ENCODE results near the gene RAF1. TPM values are rescaled to one million over a fixed set of nuclear protein-coding genes. Genes with fewer than 3 reads are reported as not detected.

Gene RAF1
- polyA plus RNA-seq, 2 of the 4 experiments (the other 2 are of a cell fraction), result 56.2 to 94.6 TPM

- ChIA-PET POLR2A (no interaction called here), CTCF (interaction anchor here (1.1 to 1.2 kb wide), 2 partner anchors 161 to 291 kb away, joined by 3 read pairs; no protein-coding TSS in a partner anchor)
- Histone ChIP-seq H3K4me3 (no peak overlapping the region), H3K27ac (no peak overlapping the region), H3K4me2 (peak overlapping the region; percentile 98; the same call in 2 of the 3 replicates), H3K9me3 (no peaks in the 10 kb centered on the region), H3K4me1 (peaks cover 33% of the 10 kb centered on the region)
- ATAC-seq, result no peak
- DNase-seq (ENCODE audit: low read depth in 1 of 2, low spot score in 1 of 2), result no peak
- 86% methylated on average over 3 of the region's 3 CpGs for WGBS (ENCODE audit: missing lambda C conversion rate)
- FAIRE-seq, result no peak
- TF ChIP-seq JUN (IDR thresholded peaks at IDR 0.05) (no peak), PBX3 (IDR thresholded peaks at IDR 0.05) (no peak), EP300 (IDR thresholded peaks at IDR 0.05) (no peak), HOXA7 (CRISPR knock-in tag; IDR thresholded peaks at IDR 0.05) (no peak), NR3C1 (IDR thresholded peaks at IDR 0.05) (no peak), ZFP36 (IDR thresholded peaks at IDR 0.05; ENCODE audit: borderline replicate concordance, partially characterized antibody) (no peak), FOSB (CRISPR knock-in tag; IDR thresholded peaks at IDR 0.05) (no peak), E2F6 (IDR thresholded peaks at IDR 0.05; ENCODE audit: borderline replicate concordance, low read depth) (no peak), RAD21 (conservative IDR thresholded peaks at IDR 0.05 in 1 of 2, IDR thresholded peaks at IDR 0.05 in 1 of 2) (no peak), FOSL2 (IDR thresholded peaks at IDR 0.05) (no peak), FOSL2 (CRISPR knock-in tag; IDR thresholded peaks at IDR 0.05) (no peak), EHF (CRISPR knock-in tag; IDR thresholded peaks at IDR 0.05) (no peak), POLR2AphosphoS2 (conservative IDR thresholded peaks at IDR 0.05; ENCODE audit: low read length) (no peak), HEYL (CRISPR knock-in tag; IDR thresholded peaks at IDR 0.05) (no peak)
Observed at GRCh38 chr3:12559520-12559919, 104.4 kb downstream of the RAF1 start.

GRCh38 chr3:12558706-12559105, 105.2 kb downstream of the RAF1 start:
- no peak for TF ChIP-seq BCL3 (IDR thresholded peaks at IDR 0.05)
- no peak for TF ChIP-seq RAD21 (conservative IDR thresholded peaks at IDR 0.05 in 1 of 2, IDR thresholded peaks at IDR 0.05 in 1 of 2)
- no peak for TF ChIP-seq RFX5 (IDR thresholded peaks at IDR 0.05)
- TF ChIP-seq PHF8 (IDR thresholded peaks at IDR 0.05; ENCODE audit: borderline replicate concordance, low read depth), result no peak
- no peak for TF ChIP-seq HOXB5 (CRISPR knock-in tag; IDR thresholded peaks at IDR 0.05)
- TF ChIP-seq HES2 (IDR thresholded peaks at IDR 0.05), result no peak
- TF ChIP-seq SREBF2 (IDR thresholded peaks at IDR 0.05), result no peak
- no peak for TF ChIP-seq ZSCAN20 (CRISPR knock-in tag; IDR thresholded peaks at IDR 0.05)
- no peak for TF ChIP-seq EHF (CRISPR knock-in tag; IDR thresholded peaks at IDR 0.05)
- TF ChIP-seq HOXA7 (CRISPR knock-in tag; IDR thresholded peaks at IDR 0.05), result no peak
- no peak for TF ChIP-seq MYC (IDR thresholded peaks at IDR 0.05; ENCODE audit: borderline replicate concordance, low read length)
- no peak for TF ChIP-seq BHLHE40 (IDR thresholded peaks at IDR 0.05; ENCODE audit: low read depth, low read length)
- no peak for TF ChIP-seq GATA3 (IDR thresholded peaks at IDR 0.05; ENCODE audit: borderline replicate concordance)
- no peak for TF ChIP-seq FOSL2 (IDR thresholded peaks at IDR 0.05)
- TF ChIP-seq FOSL2 (CRISPR knock-in tag; IDR thresholded peaks at IDR 0.05), result no peak
- no peak for FAIRE-seq
- Histone ChIP-seq H3K27ac (no peak overlapping the region), H3K4me3 (no peak overlapping the region), H3K4me1 (peaks cover 33% of the 10 kb centered on the region), H3K4me2 (peak overlapping the region; percentile 98), H3K9me3 (no peaks in the 10 kb centered on the region)
- no peak for ATAC-seq
- 82% methylated on average over 4 of the region's 4 CpGs for WGBS (ENCODE audit: missing lambda C conversion rate)
- DNase-seq (ENCODE audit: low read depth in 1 of 2, low spot score in 1 of 2), result no peak
- ChIA-PET CTCF (interaction anchor here (1.1 to 1.4 kb wide), 3 partner anchors 79 to 292 kb away, joined by 3 read pairs; no protein-coding TSS in a partner anchor), POLR2A (interaction anchor here (1.5 kb wide), 1 partner anchor 283 kb away, joined by 4 read pairs; the partner anchor contains the start of gene RPL32)

Data from A549 (cell line).